Measurements from ENCODE around the gene MAGI1.
"Not testable (repeated sequence)": the region's sequence is repeated elsewhere in the genome, so short reads cannot be mapped to it uniquely, and the experiment has no call there.

Gene MAGI1

DNA sequence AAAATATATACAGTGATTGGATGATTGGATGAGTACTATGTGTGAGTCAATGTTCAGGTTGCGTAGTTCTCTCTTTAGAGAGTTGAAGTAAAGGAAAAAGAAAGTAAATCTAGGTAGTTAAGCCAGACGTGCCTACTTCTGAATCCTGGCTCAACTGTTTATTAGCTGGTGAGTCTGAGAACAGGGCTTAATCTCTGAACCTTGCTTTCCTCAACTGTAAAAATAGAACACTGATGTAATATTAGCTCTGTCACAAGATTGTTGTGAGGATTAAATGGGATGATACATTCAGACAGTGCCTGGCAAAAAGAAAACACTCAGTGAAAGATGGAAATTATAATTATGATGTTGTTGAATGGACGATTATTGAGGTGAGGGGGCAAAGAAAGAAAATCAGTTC lies 413.4 kb downstream of the MAGI1 start:
- Mint-ChIP-seq H3K27ac (no peak overlapping the region), H3K9me3 (peaks cover 11% of the 10 kb centered on the region), H3K4me1 (no peaks in the 10 kb centered on the region), H3K36me3 (no peaks in the 10 kb centered on the region), H3K4me3 (no peak overlapping the region)
- ATAC-seq = no peak
- DNase-seq (ENCODE audit: low spot score in 2 of 2) = no peak

DNA sequence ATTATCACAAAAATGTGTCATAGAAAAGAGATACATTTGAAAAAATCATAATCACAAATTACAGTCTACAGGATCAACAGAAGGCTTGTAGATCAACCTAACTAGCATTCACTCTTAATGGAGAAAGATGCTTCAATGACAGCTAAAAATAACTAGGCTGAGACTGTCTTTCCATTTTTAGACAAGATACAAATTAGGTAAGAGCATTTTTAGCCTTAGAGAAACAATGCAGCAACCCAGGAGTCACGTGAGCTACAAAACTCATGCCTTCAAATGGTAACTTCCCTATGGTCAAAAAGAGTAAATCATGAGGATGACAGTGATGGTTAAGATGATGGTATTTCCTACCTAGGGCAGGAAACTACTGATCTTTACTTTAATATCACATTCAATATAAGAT lies 415.4 kb downstream of the MAGI1 start:
- no peak overlapping the region for H3K27ac Mint-ChIP-seq
- DNase-seq (ENCODE audit: low spot score in 2 of 2) (no peak), ATAC-seq (no peak)
- H3K4me3 Mint-ChIP-seq = no peak overlapping the region
- peaks cover 8% of the 10 kb centered on the region for H3K9me3 Mint-ChIP-seq
- no peaks in the 10 kb centered on the region for H3K36me3 Mint-ChIP-seq
- no peaks in the 10 kb centered on the region for H3K4me1 Mint-ChIP-seq

DNA sequence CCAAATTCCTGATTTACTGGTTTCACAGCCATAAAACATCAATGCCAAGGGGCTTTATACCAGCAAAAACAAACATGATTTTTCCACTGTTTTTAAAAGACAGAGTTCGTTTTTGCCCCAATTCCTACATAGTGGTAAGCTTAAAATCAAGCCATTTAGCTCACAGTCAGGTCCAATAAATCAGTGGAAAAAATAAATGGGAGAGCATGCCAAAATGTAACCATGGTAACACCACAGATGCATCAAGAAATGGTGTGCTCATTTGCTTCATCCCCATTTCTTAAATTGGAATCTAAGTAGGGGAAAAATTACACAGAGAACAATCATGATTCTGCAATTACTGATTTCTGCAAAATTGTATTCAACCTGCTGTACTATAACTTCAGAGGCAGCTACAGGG lies 418.8 kb downstream of the MAGI1 start:
- DNase-seq (ENCODE audit: low spot score in 2 of 2) (no peak), ATAC-seq (no peak)
- no peak overlapping the region for H3K27ac Mint-ChIP-seq
- H3K36me3 Mint-ChIP-seq = no peaks in the 10 kb centered on the region
- no peak overlapping the region for H3K4me3 Mint-ChIP-seq
- no peaks in the 10 kb centered on the region for H3K4me1 Mint-ChIP-seq
- peaks cover 4% of the 10 kb centered on the region for H3K9me3 Mint-ChIP-seq

DNA sequence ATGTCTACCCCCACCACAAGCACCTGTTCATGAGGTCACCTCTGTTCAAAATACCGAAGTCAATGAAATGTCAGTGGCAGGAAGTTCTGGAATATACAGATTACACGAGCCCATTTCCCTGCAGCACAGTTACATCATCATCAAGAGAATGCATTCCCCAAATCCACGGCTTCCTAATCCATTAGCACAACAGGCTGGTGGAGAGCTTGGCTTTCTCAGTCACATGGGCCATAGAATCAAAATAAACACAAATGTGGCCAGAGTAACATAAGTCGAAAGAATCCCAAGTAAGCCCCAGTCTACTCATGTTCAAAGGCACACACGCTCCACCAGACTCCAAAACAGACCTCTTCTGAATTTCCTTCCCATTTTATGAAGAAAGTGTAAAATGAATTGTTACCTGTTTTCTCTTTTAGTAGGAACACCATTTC lies 419.3 kb downstream of the MAGI1 start:
- DNase-seq (ENCODE audit: low spot score in 2 of 2) (no peak), ATAC-seq (no peak)
- no peak overlapping the region for H3K4me3 Mint-ChIP-seq
- no peak overlapping the region for H3K27ac Mint-ChIP-seq
- no peaks in the 10 kb centered on the region for H3K36me3 Mint-ChIP-seq
- peaks cover 8% of the 10 kb centered on the region for H3K9me3 Mint-ChIP-seq
- no peaks in the 10 kb centered on the region for H3K4me1 Mint-ChIP-seq

DNA sequence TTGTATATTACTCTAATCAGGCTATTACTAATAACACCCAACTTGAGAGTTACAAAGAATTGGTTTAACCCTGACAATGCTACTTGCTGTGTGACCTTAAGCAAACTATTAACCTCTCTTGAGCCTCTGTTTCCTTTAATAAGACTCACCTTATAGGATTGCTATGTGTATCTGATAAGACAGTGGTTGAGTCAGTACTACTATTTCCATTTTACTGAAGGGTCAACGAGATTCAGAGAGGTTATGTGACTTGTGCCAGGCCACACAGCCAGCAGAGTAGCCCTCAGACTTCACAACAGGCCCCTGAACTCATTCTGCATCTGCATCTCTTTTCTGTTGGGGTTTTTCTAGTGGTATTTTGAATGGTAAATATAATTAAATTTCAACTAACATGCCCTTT lies 420.1 kb downstream of the MAGI1 start:
- ATAC-seq (no peak), DNase-seq (ENCODE audit: low spot score in 2 of 2) (no peak)
- H3K27ac Mint-ChIP-seq = no peak overlapping the region
- H3K36me3 Mint-ChIP-seq = no peaks in the 10 kb centered on the region
- H3K4me1 Mint-ChIP-seq = no peaks in the 10 kb centered on the region
- no peak overlapping the region for H3K4me3 Mint-ChIP-seq
- H3K9me3 Mint-ChIP-seq = peaks cover 8% of the 10 kb centered on the region

DNA sequence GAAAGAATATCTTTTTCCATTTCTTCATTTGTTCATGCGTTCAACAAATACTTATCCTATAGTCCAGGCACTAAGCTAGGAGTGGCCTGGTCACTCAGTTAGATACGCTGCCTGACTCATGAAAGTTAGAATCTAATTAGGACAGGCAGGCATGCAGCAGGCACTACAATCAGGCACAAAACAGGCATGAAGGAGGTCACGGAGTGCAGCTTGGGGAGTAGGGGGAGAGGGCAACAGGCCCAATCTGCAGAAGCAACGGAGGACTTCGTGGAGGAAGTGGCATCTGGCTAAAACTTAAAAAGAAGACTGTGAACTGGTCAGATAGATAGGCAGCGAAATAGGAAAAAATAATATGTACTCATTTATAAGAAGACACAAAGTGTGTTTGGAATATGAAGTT lies 420.9 kb downstream of the MAGI1 start:
- H3K36me3 Mint-ChIP-seq = no peaks in the 10 kb centered on the region
- peaks cover 8% of the 10 kb centered on the region for H3K9me3 Mint-ChIP-seq
- no peaks in the 10 kb centered on the region for H3K4me1 Mint-ChIP-seq
- DNase-seq (ENCODE audit: low spot score in 2 of 2) (no peak), ATAC-seq (no peak)
- no peak overlapping the region for H3K27ac Mint-ChIP-seq
- no peak overlapping the region for H3K4me3 Mint-ChIP-seq

DNA sequence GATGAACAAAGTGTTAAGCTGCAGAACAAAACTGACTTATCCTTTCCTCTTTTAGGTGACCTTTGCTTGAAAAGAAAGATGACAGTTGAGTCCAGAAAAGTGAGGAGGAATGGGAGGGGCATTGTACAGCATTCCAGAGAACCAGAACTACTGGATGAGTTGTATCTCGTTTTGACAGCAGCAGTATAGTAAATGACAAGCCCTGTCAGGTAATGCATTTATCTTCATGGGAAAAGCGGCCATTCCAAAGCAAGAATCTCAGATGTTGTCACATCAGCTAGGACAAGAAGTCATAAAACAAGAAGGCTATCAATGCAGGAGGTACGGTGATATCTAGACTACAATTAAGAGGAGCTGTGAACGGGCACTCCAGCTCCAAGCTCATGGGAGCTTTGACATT lies 421.5 kb downstream of the MAGI1 start:
- ATAC-seq (no peak), DNase-seq (ENCODE audit: low spot score in 2 of 2) (no peak)
- no peaks in the 10 kb centered on the region for H3K36me3 Mint-ChIP-seq
- H3K4me3 Mint-ChIP-seq = no peak overlapping the region
- peaks cover 8% of the 10 kb centered on the region for H3K9me3 Mint-ChIP-seq
- H3K27ac Mint-ChIP-seq = no peak overlapping the region
- H3K4me1 Mint-ChIP-seq = no peaks in the 10 kb centered on the region

DNA sequence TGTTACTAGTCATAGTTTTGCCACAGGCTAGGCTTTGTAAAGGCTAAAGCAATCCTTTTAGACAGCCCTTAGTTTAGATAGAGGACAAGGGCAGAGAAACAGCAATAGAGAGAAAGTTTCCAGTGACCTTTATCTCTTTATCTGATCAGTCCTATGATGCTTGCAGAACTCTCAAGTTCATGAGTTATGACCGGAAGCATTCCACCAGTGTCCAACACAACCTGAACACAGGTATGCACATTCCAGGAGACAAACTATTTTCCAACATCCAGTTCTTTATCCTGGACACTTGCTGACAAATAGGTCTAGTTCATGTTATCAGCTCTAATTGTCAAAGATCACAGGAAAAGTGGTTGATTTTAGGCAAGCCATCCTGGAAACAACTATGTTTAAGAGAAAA lies 422.2 kb downstream of the MAGI1 start:
- Mint-ChIP-seq H3K9me3 (peaks cover 8% of the 10 kb centered on the region), H3K27ac (no peak overlapping the region), H3K36me3 (no peaks in the 10 kb centered on the region), H3K4me3 (no peak overlapping the region), H3K4me1 (no peaks in the 10 kb centered on the region)
- ATAC-seq (no peak), DNase-seq (ENCODE audit: low spot score in 2 of 2) (no peak)

DNA sequence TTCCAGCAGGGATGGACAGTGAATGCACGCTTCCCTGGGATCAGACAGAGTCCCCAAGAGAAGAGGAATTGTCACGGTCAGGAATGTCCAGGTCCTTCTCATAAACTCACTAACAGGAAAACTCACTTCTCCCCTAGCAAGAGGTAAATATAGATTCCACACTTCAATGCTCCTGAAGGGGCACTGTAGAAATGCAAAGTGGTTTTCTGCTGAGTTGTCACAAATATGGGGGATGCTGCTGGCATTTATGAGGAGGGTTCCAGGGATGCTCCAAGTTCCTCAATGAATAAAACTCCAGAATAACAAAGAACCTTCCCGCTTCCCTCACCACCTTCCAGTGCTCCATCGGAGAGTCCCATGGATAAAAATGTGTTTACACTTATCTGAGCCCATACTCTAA lies 423.4 kb downstream of the MAGI1 start:
- Mint-ChIP-seq H3K4me1 (no peaks in the 10 kb centered on the region), H3K27ac (no peak overlapping the region), H3K9me3 (peaks cover 8% of the 10 kb centered on the region), H3K4me3 (no peak overlapping the region), H3K36me3 (no peaks in the 10 kb centered on the region)
- ATAC-seq (no peak), DNase-seq (ENCODE audit: low spot score in 2 of 2) (no peak)

DNA sequence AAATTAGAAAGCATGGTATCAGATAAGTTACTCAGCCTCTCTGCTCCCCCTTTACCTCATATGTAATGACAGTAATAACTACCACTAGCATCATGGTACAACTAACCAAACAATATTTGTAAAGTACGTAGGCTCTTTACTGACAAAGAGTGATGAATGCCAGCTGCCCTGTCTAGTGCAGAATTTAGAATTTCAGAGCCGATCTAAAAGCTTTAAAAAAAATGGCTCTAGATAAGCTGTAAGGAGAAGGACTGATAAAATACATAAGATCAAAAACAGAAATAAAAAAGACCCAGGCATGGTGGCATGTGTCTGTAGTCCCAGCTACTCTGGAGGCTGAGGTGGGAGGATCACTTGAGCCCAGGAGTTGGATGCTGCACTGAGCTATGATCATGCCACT lies 424.1 kb downstream of the MAGI1 start:
- ATAC-seq (no peak), DNase-seq (ENCODE audit: low spot score in 2 of 2) (no peak)
- Mint-ChIP-seq H3K9me3 (peaks cover 8% of the 10 kb centered on the region), H3K4me3 (no peak overlapping the region), H3K27ac (no peak overlapping the region), H3K36me3 (no peaks in the 10 kb centered on the region), H3K4me1 (no peaks in the 10 kb centered on the region)

DNA sequence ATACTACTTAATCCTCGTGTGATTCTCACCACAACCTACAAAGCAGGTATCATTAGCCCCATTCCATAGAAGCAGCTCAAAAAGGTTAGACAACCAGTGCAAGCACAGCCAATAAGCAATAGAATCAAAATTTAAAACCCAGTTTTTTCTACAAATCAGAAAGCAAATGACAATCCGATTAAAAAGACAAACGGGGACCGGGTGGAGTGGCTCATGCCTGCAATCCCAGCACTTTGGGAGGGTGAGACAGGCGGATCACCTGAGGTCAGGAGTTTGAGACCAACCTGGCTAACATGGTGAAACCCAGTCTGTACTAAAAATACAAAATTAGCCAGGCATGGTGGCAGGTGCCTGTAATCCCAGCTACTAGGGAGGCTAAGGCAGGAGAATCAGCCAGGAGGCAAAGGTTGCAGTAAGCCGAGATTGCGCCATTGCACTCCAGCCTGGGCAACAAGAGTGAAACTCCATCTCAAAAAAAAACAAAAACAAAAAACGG lies 430.7 kb downstream of the MAGI1 start:
- H3K4me3 Mint-ChIP-seq; DNase-seq (ENCODE audit: low spot score in 2 of 2); H3K9me3 Mint-ChIP-seq; ATAC-seq; H3K36me3 Mint-ChIP-seq; H3K27ac Mint-ChIP-seq; H3K4me1 Mint-ChIP-seq: not testable (repeated sequence)

DNA sequence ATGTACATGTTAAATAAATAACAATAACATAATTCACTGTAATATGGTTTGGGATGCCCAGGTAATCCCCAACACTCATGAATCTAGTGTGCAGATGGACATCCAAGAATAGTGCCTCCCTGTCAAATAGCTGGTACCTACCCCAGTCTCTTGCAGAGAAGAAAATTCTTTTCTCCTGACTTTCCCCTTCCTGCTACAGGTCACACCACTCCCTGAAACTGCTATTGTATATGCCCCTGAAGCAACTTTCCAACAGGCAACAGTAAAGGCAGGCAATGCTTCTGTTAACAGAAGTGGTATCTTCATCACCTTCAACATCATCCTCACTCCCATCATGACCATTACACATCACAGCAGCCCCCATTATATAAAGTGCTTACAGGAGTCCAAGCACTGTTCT lies 431.6 kb downstream of the MAGI1 start:
- no peaks in the 10 kb centered on the region for H3K36me3 Mint-ChIP-seq
- H3K4me1 Mint-ChIP-seq = no peaks in the 10 kb centered on the region
- DNase-seq (ENCODE audit: low spot score in 2 of 2) (no peak), ATAC-seq (no peak)
- H3K27ac Mint-ChIP-seq = no peak overlapping the region
- no peak overlapping the region for H3K4me3 Mint-ChIP-seq
- peaks cover 3% of the 10 kb centered on the region for H3K9me3 Mint-ChIP-seq

DNA sequence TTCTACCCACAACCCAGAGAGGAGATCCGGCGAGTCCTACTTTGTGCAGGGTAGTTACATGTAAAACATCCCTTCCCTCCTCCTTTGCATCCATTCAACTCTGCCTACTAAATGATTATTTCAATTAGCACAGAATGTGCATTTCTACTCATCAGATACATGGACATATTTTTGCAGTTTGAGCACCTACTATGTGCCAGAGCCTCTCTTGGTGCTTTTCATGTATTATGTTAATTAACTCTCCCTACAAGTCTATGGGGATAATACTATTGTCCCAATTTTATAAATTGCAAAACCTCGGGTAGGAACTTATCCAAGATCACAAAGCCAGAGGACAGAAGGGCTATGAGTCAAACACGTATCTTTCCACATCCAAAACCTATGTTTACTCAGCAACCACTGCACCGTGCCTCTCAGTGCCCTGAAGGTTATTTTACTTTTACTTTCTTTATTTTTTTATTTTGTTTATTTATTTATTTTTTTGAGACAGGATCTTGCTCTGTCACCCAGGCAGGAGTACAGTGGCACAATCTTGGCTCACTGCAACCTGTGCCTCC lies 432.8 kb downstream of the MAGI1 start:
- no peak for ATAC-seq
- no peaks in the 10 kb centered on the region for H3K36me3 Mint-ChIP-seq
- no peak overlapping the region for H3K27ac Mint-ChIP-seq
- H3K4me1 Mint-ChIP-seq = no peaks in the 10 kb centered on the region
- H3K4me3 Mint-ChIP-seq = no peak overlapping the region
- peaks cover 3% of the 10 kb centered on the region for H3K9me3 Mint-ChIP-seq
- DNase-seq (ENCODE audit: low spot score in 2 of 2) = no peak

DNA sequence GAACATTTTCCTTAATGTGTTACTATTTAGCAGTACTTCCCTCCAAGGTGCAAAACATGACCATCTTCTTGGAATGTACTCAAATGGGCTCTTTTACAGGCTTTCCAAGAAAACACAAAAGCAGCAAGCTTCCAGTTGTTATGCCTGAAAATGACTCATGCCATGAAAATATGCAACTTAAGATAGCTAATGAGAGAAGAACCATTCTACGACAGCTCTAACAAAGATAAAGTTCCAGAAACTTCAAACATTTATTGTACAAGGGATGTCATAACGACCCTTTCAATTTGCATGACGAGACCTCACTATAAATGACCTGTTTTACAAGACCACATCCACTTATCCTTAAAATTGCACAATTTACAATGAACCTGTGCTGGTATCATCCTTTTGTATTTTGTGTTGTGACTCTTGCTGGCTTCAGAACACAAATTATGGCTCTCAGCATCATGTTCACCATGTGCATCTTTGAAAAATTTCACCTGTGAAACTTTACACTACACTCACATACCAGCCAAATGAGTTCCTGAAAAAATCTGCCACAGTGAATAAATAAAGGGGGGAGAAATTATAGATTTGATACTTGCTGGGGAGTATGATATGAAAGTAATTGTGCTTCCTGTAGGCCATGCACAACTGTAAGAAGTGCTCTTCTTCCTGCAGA lies 433.7 kb downstream of the MAGI1 start:
- H3K9me3 Mint-ChIP-seq = peaks cover 3% of the 10 kb centered on the region
- H3K4me1 Mint-ChIP-seq = no peaks in the 10 kb centered on the region
- DNase-seq (ENCODE audit: low spot score in 2 of 2) (no peak), ATAC-seq (no peak)
- no peaks in the 10 kb centered on the region for H3K36me3 Mint-ChIP-seq
- no peak overlapping the region for H3K4me3 Mint-ChIP-seq
- H3K27ac Mint-ChIP-seq = no peak overlapping the region

DNA sequence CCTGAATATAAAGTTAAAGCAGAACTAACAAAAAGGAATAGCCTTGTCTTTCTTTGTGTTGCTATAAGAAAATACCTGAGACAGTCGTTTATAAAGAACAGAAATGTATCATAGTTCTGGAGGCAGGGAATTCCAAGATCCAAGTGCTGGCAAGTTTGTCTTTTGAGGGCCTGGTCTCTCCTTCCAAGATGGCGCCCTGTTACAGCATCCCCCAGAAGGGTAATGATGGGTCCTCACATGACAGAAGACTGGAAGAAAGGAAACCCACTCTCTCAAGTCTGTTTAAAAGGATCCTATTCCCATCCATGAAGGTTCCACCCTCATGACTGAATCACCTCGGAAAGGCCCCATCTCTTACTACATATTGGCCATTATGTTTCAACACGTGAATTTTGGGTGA lies 435.1 kb downstream of the MAGI1 start:
- H3K9me3 Mint-ChIP-seq = peaks cover under 1% of the 10 kb centered on the region
- H3K4me3 Mint-ChIP-seq = no peak overlapping the region
- H3K4me1 Mint-ChIP-seq = no peaks in the 10 kb centered on the region
- DNase-seq (ENCODE audit: low spot score in 2 of 2) (no peak), ATAC-seq (no peak)
- no peaks in the 10 kb centered on the region for H3K36me3 Mint-ChIP-seq
- H3K27ac Mint-ChIP-seq = no peak overlapping the region

DNA sequence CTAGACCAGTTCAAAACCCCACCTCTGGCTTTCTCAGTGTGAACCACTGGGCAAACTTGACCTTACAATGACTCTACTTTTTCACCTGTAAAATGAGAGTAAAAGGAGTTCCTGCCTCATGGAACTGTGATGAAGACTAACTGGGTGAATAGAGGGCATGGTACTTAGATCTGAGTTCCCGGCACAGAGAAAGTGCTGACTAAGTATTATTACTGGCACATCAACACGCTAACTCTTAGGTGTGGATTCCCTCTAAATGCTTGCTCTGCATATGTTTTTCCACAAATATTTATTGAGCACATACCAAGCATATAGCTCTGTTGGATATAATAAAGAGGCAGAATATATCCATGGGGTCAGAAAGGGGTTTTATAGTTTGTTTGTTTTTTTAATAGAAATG lies 437.8 kb downstream of the MAGI1 start:
- H3K4me1 Mint-ChIP-seq = no peaks in the 10 kb centered on the region
- H3K36me3 Mint-ChIP-seq = no peaks in the 10 kb centered on the region
- no peak for ATAC-seq
- no peaks in the 10 kb centered on the region for H3K9me3 Mint-ChIP-seq
- no peak overlapping the region for H3K4me3 Mint-ChIP-seq
- H3K27ac Mint-ChIP-seq = no peak overlapping the region
- DNase-seq (ENCODE audit: low spot score in 2 of 2) = no peak
